Hematopoietic multipotent progenitor cell treated with erythropoietin and hydrocortisone succinate and interleukin-3 and kit ligand, for 6 days (in vitro differentiated cells): ENCODE measurements around the gene FRMD8.
"Not testable (repeated sequence)": the region's sequence is repeated elsewhere in the genome, so short reads cannot be mapped to it uniquely, and the experiment has no call there.

Experiments used
- DNase-seq: peaks from one replicate; pipeline ENCODE4 v3.0.0-alpha.2; 2015

The FRMD8 gene

GRCh38 chr11:65438257-65439151 is 52.1 kb downstream of the FRMD8 start:
- peak; percentile 3 for DNase-seq

GRCh38 chr11:65439331-65440181 is 53.1 kb downstream of the FRMD8 start:
- peak; percentile 3 for DNase-seq

- peak; percentile 15 for DNase-seq
Observed at GRCh38 chr11:65440831-65441499, 54.5 kb downstream of the FRMD8 start.

- peak; percentile 82 for DNase-seq
Observed at GRCh38 chr11:65442842-65443331, 56.5 kb downstream of the FRMD8 start.

GRCh38 chr11:65444314-65445051 is 58.0 kb downstream of the FRMD8 start:
- DNase-seq: peak; percentile 18

GRCh38 chr11:65445101-65445603 is 58.7 kb downstream of the FRMD8 start:
- no peak for DNase-seq

GRCh38 chr11:65445604-65446445 is 59.4 kb downstream of the FRMD8 start:
- peak; percentile 29 for DNase-seq

- DNase-seq: peak; percentile 33
Observed at GRCh38 chr11:65446446-65447277, 60.2 kb downstream of the FRMD8 start.

GRCh38 chr11:65448074-65448417 is 61.6 kb downstream of the FRMD8 start:
- peak; percentile 5 for DNase-seq

GRCh38 chr11:65448418-65449105 is 62.1 kb downstream of the FRMD8 start:
- DNase-seq: peak; percentile 49

- not testable (repeated sequence) for DNase-seq
Observed at GRCh38 chr11:65451301-65451700, 64.9 kb downstream of the FRMD8 start.

- not testable (repeated sequence) for DNase-seq
Observed at GRCh38 chr11:65452259-65452658, 65.8 kb downstream of the FRMD8 start.

GRCh38 chr11:65452806-65453490 is 66.5 kb downstream of the FRMD8 start:
- DNase-seq: peak; percentile 43

- no peak for DNase-seq
Observed at GRCh38 chr11:65454311-65454695, 67.9 kb downstream of the FRMD8 start.

GRCh38 chr11:65454696-65455456 is 68.4 kb downstream of the FRMD8 start:
- peak; percentile 85 for DNase-seq

GRCh38 chr11:65456418-65456817 is 70.0 kb downstream of the FRMD8 start:
- no peak for DNase-seq

- DNase-seq: peak; percentile 82
Observed at GRCh38 chr11:65459552-65459951, 73.1 kb downstream of the FRMD8 start.
